ENCODE data around the gene ATN1.

GRCh38 chr12:6894321-6894720, 33.4 kb upstream of the ATN1 start:
- no peak for TF ChIP-seq CTCF (IDR thresholded peaks at IDR 0.05)
- no peak for TF ChIP-seq POLR2A (IDR thresholded peaks at IDR 0.05)

Measured in heart left ventricle (tissue), 13 donors.